ENCODE results near the gene SNHG17. TPM values are rescaled to one million over a fixed set of nuclear protein-coding genes. Genes with fewer than 3 reads are reported as not detected.
"Not testable (repeated sequence)": the region's sequence is repeated elsewhere in the genome, so short reads cannot be mapped to it uniquely, and the experiment has no call there.

Gene SNHG17
- total RNA-seq (2014; rRNA removed; shearing (Covaris generic)), result 54.7 and 58.4 TPM in 2 replicates

DNA sequence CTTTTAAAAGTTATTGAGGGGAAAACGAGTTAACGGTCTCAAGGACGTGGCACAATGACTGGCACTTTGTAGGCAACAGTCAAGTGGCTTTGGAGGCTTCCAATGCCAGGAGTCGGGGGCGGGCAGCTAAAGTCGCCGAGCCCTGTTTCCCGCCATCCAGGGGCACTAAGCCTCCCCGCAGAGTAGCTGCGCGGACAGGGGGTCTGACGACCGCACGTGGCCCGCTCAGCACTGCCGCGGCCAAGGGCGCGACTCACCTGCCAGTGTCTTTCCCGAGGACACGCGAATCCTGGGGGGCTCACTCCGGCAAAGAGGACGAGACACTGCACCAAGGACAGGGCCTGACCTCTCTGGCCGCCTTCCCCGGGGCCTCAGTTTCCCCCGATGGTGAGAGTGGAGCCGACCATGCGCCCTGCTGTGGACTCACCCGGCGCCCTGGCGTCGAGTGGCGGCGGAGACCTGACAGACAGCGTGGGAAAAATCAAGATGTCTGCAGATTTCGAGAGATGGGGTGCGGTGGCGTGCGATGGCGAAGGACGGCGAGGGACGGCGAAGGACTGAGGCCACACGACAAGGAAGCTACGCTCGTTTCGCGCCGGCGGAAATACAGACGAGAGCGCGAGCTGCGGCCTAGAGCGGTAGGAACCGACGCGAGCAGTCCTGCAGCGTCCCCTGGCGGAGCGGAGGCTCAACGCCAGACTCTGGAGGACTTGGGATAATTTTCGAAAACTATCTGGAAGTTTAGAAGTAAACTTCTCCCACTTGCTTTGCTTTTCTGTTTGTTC lies at the start of gene SNHG17:
Gene SNHG17, minus strand, starts transcription at position 559 of the 785 bp plus-strand sequence.
- DNase-seq (ENCODE audit: low spot score), result peak; percentile 96

- no peak for DNase-seq (ENCODE audit: low spot score)
These were observed 44.5 kb upstream of the SNHG17 start for GRCh38 chr20:38479596-38479995.

DNA sequence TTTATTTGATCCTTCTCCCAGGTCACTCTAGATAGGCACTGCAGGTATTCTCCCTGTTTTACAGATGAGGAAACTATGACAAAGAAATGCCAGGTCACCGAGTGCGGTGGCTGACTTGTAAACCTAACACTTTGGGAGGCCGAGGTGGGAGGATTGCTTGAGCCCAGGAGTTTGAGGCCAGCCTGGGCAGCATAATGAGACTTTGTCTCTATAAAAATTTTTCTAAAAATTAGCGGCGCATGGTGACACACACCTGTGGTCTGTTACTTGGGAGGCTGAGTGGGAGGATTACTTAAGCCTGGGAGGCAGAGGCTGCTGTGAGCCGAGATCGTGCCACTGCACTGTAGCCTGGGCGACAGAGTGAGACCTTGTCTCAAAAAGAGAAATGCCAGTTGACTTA lies 42.6 kb upstream of the SNHG17 start:
- DNase-seq (ENCODE audit: low spot score), result no peak

DNA sequence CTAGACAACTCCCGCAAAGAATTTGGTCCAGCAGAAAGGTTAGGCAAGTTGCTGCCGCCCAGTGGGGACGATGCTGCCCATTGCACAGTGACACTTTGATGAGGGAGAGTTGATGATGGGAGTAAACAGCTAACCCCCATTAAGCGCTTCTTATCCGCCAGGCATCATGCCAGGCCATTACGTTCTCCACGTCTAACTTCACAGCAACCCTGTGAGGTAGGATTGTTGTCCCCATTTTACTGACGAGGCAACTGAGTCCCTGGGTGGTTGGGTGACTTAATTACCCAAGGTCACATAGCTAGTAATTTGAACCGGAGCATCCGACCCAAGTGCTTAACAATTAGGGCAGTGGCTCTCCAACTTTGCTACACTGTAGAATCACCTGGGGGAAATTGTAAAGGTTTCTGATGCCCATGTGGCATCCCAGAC lies 38.3 kb upstream of the SNHG17 start:
- DNase-seq (ENCODE audit: low spot score), result peak; percentile 65

GRCh38 chr20:38472513-38473366 lies 37.6 kb upstream of the SNHG17 start, which contains the start of gene RALGAPB:
Gene RALGAPB, plus strand, starts transcription at chr20:38472843. Its CDS starts 15,590 bp downstream, at chr20:38488433.
- DNase-seq (ENCODE audit: low spot score), result peak; percentile 100

DNA sequence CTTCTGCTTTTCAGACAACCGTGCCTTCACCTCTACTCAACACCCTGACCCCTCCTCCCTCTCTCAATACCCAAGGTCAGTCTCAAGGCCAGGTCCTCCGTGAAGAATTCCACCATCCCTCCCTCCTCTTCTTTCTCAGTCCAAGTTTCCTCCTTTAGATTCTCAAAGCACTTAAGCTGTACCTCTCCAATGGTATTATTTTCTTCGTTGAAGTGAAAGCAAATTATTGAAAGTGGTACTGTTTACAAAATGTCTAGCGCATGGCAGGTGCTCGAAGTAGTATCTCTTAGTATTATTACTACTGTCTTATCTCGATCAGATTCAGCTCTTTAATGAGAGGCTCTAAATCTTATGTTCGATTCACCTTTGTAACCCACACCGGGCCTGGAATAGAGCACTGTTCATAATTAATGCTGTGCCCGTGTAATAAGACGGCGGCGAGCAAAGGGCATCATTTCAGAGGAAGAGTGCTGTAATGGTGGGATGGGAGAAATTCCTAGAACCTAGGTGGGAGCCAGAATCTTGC lies 36.9 kb upstream of the SNHG17 start:
- DNase-seq (ENCODE audit: low spot score), result no peak

- peak; percentile 42 for DNase-seq (ENCODE audit: low spot score)
These were observed 36.1 kb upstream of the SNHG17 start for GRCh38 chr20:38471245-38471644.

GRCh38 chr20:38466983-38467382 lies 31.9 kb upstream of the SNHG17 start:
- DNase-seq (ENCODE audit: low spot score), result no peak

DNA sequence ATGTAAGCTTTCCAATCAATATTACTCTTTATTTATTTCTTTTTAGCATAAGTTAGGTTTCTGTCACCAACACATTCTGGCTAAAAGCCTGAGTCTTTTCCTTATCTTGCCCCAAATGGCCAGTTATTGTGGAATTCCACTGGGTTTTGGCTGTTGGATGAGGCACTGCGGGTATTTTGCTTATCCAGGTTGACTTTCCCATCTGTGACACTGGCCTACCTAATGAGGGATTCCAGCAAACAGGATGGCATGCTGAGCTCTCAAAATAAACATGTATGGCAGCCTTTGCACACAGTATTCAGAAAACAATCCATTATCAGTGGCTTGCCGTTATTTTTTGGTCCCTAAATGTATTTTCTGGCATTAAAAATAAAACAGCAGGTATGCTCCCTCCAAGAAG lies 31.0 kb upstream of the SNHG17 start:
- no peak for DNase-seq (ENCODE audit: low spot score)

DNA sequence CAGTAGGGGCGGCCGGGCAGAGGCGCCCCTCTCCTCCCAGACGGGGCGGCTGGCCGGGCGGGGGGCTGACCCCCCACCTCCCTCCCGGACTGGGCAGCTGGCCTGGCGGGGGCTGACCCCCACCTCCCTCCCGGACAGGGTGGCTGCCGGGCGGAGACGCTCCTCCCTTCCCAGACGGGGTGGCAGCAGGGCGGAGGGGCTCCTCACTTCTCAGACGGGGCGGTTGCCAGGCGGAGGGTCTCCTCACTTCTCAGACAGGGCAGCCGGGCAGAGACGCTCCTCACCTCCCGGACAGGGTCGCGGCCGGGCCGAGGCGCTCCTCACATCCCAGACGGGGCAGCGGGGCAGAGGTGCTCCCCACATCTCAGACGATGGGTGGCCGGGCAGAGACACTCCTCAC lies 26.4 kb upstream of the SNHG17 start:
- DNase-seq (ENCODE audit: low spot score), result not testable (repeated sequence)

- DNase-seq (ENCODE audit: low spot score), result not testable (repeated sequence)
These were observed 26.0 kb upstream of the SNHG17 start for GRCh38 chr20:38461167-38461566.

DNA sequence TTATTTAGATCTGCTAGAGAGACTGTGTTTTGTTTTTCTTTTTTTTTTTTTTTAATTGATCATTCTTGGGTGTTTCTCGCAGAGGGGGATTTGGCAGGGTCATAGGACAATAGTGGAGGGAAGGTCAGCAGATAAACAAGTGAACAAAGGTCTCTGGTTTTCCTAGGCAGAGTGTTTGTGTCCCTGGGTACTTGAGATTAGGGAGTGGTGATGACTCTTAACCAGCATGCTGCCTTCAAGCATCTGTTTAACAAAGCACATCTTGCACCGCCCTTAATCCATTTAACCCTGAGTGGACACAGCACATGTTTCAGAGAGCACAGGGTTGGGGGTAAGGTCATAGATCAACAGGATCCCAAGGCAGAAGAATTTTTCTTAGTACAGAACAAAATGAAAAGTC lies 25.5 kb upstream of the SNHG17 start:
- DNase-seq (ENCODE audit: low spot score), result not testable (repeated sequence)

DNA sequence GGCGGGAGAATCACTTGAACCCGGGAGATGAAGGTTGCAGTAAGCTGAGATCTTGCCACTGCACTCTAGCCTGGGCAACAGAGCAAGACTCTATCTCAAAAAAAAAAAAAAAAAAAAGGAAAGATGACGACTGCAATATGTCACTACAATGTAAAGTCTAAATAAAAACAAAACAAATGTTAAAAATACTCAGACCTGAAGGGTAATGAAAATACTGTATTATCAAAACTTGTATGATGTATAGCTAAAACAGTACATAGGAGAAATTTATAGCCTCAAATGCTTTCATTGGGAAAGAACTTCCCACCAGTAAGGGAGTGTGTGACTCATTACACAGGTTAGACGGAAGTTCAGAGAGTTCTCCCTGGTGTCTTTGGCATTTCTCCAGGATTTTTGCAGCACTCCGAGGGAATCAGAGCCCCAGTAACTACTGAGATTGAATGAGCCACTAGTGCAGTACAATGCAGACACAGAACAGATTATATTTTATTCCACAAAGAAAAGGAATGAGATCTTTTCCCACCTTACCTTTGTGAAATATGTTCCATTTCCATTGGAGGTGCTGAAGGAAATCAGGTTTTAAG lies 25.0 kb upstream of the SNHG17 start:
- DNase-seq (ENCODE audit: low spot score), result peak; percentile 94

DNA sequence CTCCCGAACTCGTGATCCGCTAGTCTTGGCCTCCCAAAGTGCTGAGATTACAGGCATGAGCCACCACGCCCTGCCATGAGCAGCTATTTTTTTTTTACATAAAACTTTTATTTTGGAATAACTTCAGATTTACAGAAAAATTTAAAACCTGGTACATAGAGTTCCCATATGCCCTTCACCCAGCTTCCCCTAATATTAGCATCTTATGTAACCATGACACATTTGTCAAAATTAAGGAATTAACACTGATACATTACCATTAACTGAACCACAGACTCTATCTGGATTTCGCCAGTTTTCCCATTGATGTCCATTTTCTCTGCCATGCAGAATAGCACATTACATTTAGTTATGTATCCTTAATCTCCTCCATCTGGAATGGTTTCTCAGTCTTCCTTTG lies 23.2 kb upstream of the SNHG17 start:
- no peak for DNase-seq (ENCODE audit: low spot score)

DNA sequence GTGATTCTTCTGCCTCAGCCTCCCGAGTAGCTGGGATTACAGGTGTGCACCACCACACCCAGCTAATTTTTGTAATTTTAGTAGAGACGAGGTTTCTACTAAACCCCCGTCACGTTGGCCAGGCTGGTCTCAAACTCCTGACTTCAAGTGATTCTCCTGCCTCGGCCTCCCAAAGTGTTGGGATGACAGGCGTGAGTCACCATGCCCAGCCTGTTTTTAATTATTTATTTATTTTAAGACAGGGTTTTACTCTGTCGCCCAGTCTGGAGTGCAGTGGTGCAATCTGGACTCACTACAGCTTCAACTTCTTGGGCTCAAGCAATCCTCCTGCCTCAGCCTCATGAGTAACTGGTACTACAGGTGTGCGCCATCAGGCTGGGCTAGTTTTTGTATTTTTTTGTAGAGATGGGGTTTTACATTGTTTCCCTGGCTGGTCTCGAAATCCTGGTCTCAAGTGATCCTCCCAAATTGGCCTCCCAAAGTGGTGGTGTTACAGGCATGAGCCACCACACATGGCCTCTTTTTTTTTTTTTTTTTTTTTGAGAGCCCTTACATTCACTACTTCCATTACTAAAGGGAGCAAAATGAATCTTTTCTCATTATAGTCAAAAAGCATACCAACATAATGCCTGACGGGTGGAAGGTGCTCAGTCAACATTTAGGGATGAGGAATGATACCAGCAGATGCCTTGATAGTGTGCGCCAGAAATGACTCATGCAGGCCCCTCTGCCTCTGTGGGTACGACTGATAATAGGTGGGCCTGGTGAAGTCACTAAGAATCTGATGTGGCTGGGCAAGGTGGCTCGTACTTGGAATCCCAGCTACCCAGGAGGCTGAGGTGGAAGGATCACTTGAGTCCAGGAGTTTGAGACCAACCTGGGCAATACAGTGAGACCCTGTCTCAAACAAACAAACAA lies 19.7 kb upstream of the SNHG17 start:
- no peak for DNase-seq (ENCODE audit: low spot score)

GRCh38 chr20:38453941-38454340 lies 18.8 kb upstream of the SNHG17 start:
- no peak for DNase-seq (ENCODE audit: low spot score)

- peak; percentile 19 for DNase-seq (ENCODE audit: low spot score)
These were observed 17.9 kb upstream of the SNHG17 start for GRCh38 chr20:38452880-38453624.

- DNase-seq (ENCODE audit: low spot score), result no peak
These were observed 15.4 kb upstream of the SNHG17 start for GRCh38 chr20:38450412-38450975.

DNA sequence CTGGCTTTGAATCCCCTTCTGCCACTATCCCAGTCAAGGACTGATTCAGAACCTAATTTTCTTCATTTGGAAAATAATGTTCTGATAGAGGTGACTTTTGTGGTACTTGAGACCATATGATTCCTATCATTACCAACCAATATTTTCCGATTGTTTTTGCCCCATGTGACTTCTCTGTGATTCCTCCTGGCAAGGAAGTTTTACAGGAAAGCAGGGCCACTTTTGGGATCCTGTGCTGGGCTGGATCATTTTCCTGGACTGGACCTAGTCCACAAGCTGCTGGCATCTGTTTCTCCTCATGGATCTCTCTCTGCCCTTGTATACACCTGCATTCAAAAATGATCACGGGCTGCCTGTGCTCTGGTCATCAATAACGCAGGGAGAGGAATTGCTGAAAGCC lies 13.9 kb upstream of the SNHG17 start:
- DNase-seq (ENCODE audit: low spot score), result no peak
